ENCODE results near the gene PSMD6.

- TF ChIP-seq POLR2AphosphoS5 (IDR thresholded peaks at IDR 0.05): no peak
- no peak for TF ChIP-seq EZH2 (IDR thresholded peaks at IDR 0.05; ENCODE audit: borderline replicate concordance, insufficient read depth, low read length, poor library complexity, severe bottlenecking)
- no peak for TF ChIP-seq CTCF (IDR thresholded peaks at IDR 0.05; ENCODE audit: poor library complexity, severe bottlenecking)
- no peak for TF ChIP-seq EP300 (conservative IDR thresholded peaks at IDR 0.05; ENCODE audit: poor library complexity, severe bottlenecking)
- TF ChIP-seq SMC3 (conservative IDR thresholded peaks at IDR 0.05; ENCODE audit: poor library complexity): no peak
These were observed 58.4 kb downstream of the PSMD6 start for GRCh38 chr3:63964681-63965485.

All from neural cell (in vitro differentiated cells).